SK-N-SH (cell line): ENCODE measurements around the gene ASCL2. TPM values are rescaled to one million over a fixed set of nuclear protein-coding genes. Genes with fewer than 3 reads are reported as not detected.

Experiments used
- CTCF ChIA-PET: fragments of 300-600, 350-600 bp; formaldehyde crosslinking; extraction: SDS; loops from one replicate; lab custom pipeline; 2021; lab: Yijun Ruan, JAX
- POLR2A ChIA-PET: fragments of 350-600 bp; sonication (Branson Sonifier 250); formaldehyde crosslinking; extraction: SDS; loops from one replicate; lab custom pipeline; 2020; ENCODE audit warnings: antibody characterized with exemption, inconsistent platforms; lab: Yijun Ruan, JAX
- DNase-seq: peaks from one replicate; pipeline ENCODE4 v3.0.0; 2012
- H2AFZ ChIP-seq: fragments of 200-600 bp; sonication (generic); 2 replicates; pipeline ENCODE4 v1.8.1; 2016; ENCODE audit warnings: antibody characterized with exemption, mild to moderate bottlenecking, low read depth
- H3F3A ChIP-seq: fragments of 200-600 bp; sonication (generic); replicated peaks from 2 replicates; pipeline ENCODE3; 2016; ENCODE audit warnings: antibody characterized with exemption, mild to moderate bottlenecking; ENCODE audit not compliant: insufficient read depth
- H3K27ac ChIP-seq, 2 experiments: fragments of 200-500 bp in 1 of 2; fragments of 200-600 bp in 1 of 2; sonication (Bioruptor generic) in 1 of 2; sonication (generic), shearing (Covaris generic) in 1 of 2; 2 replicates each; pipeline versions ENCODE4 v1.5.1 to v1.6.1; 2014 to 2016; ENCODE audit warnings: low read depth in 2 of 2, inconsistent platforms in 1 of 2, low read length in 1 of 2, mild to moderate bottlenecking in 1 of 2, mixed read lengths in 1 of 2
- H3K27me3 ChIP-seq: fragments of 200-600 bp; sonication (generic), shearing (Covaris generic); 2 replicates; pipeline ENCODE4 v1.6.1; 2016; ENCODE audit warnings: mixed run types; ENCODE audit not compliant: insufficient read depth
- H3K36me3 ChIP-seq, 2 experiments: fragments of 200-500 bp in 1 of 2; fragments of 200-600 bp in 1 of 2; sonication (Bioruptor generic) in 1 of 2; sonication (generic) in 1 of 2; replicated peaks in 1 of 2; 2 replicates each; pipeline versions ENCODE3 to v1.5.1; 2014 to 2016; ENCODE audit warnings: low read length in 1 of 2, mild to moderate bottlenecking in 1 of 2; ENCODE audit not compliant: insufficient read depth in 2 of 2, control insufficient read depth in 1 of 2
- H3K4me1 ChIP-seq, 2 experiments: fragments of 200-500 bp in 1 of 2; fragments of 200-600 bp in 1 of 2; sonication (Bioruptor generic) in 1 of 2; sonication (generic), shearing (Covaris generic) in 1 of 2; 2 replicates each; pipeline versions ENCODE4 v1.5.1 to v1.6.1; 2014 to 2016; ENCODE audit warnings: low read depth in 1 of 2, low read length in 1 of 2, mixed run types in 1 of 2; ENCODE audit not compliant: insufficient read depth in 2 of 2, control insufficient read depth in 1 of 2
- H3K4me2 ChIP-seq: fragments of 200-600 bp; sonication (generic), shearing (Covaris generic); 2 replicates; pipeline ENCODE4 v1.6.1; 2017; ENCODE audit warnings: mixed run types
- H3K4me3 ChIP-seq, 2 experiments: fragments of 200-500 bp in 1 of 2; fragments of 200-600 bp in 1 of 2; sonication (Bioruptor generic) in 1 of 2; sonication (generic), shearing (Covaris generic) in 1 of 2; 2 replicates each; pipeline versions ENCODE4 v1.5.1 to v1.8.1; 2014 to 2016; ENCODE audit warnings: low read depth in 2 of 2, inconsistent platforms in 1 of 2, low read length in 1 of 2, mild to moderate bottlenecking in 1 of 2, mixed read lengths in 1 of 2, moderate library complexity in 1 of 2
- H3K79me2 ChIP-seq: fragments of 200-600 bp; sonication (generic); 2 replicates; pipeline ENCODE4 v1.8.1; 2017; ENCODE audit warnings: mild to moderate bottlenecking; ENCODE audit not compliant: insufficient read depth
- H3K9ac ChIP-seq: fragments of 200-600 bp; sonication (generic); 2 replicates; pipeline ENCODE4 v1.6.1; 2017; ENCODE audit warnings: mixed run types
- H3K9me2 ChIP-seq: fragments of 200-600 bp; sonication (generic); 2 replicates; pipeline ENCODE4 v1.6.1; 2017; ENCODE audit warnings: mixed run types
- H3K9me3 ChIP-seq: fragments of 200-600 bp; sonication (generic); 2 replicates; pipeline ENCODE4 v1.6.1; 2017; ENCODE audit warnings: mixed run types, mild to moderate bottlenecking, moderate library complexity
- H4K20me1 ChIP-seq: fragments of 200-600 bp; sonication (generic); 2 replicates; pipeline ENCODE4 v1.6.1; 2017; ENCODE audit warnings: mild to moderate bottlenecking, mixed run types; ENCODE audit not compliant: insufficient read depth
- CHD2 ChIP-seq: fragments of 150-350 bp; IDR thresholded peaks from 2 replicates; pipeline ENCODE4 v1.6.1; 2018; ENCODE audit warnings: low read length; ENCODE audit not compliant: partially characterized antibody
- CTCF ChIP-seq: fragments of 200-600 bp; sonication (generic); IDR thresholded peaks from 2 replicates; pipeline ENCODE4 v1.6.1; 2017; ENCODE audit warnings: antibody characterized with exemption, mild to moderate bottlenecking, moderate library complexity
- EZH2phosphoT487 ChIP-seq: fragments of 200-600 bp; sonication (generic); IDR thresholded peaks from 2 replicates; pipeline ENCODE4 v1.6.1; 2017; ENCODE audit warnings: low read depth, mixed run types, mild to moderate bottlenecking, antibody characterized with exemption, moderate library complexity, borderline replicate concordance
- FOSL2 ChIP-seq: IDR thresholded peaks from 2 replicates; pipeline ENCODE4 v1.4.0; 2012; ENCODE audit warnings: low read depth, mild to moderate bottlenecking, moderate library complexity, borderline replicate concordance
- GABPA ChIP-seq: IDR thresholded peaks from 2 replicates; pipeline ENCODE4 v1.4.0; 2012; ENCODE audit warnings: low read depth, mild to moderate bottlenecking
- JUND ChIP-seq: IDR thresholded peaks from 2 replicates; pipeline ENCODE4 v1.4.0; 2012
- MAX ChIP-seq: IDR thresholded peaks from 2 replicates; pipeline ENCODE4 v1.4.0; 2012; ENCODE audit warnings: low read depth
- MEF2A ChIP-seq: IDR thresholded peaks from 2 replicates; pipeline ENCODE4 v1.4.0; 2012; ENCODE audit warnings: low read depth, borderline replicate concordance
- MXI1 ChIP-seq: IDR thresholded peaks from 2 replicates; pipeline ENCODE4 v1.6.1; 2012; ENCODE audit warnings: mild to moderate bottlenecking, low read depth, low read length, improper control_type of control experiment
- POLR2AphosphoS5 ChIP-seq: IDR thresholded peaks from 2 replicates; pipeline ENCODE4 v1.6.1; 2012; ENCODE audit warnings: low read depth, low read length
- RAD21 ChIP-seq: IDR thresholded peaks from 2 replicates; pipeline ENCODE4 v1.6.1; 2012; ENCODE audit warnings: mild to moderate bottlenecking, low read length
- RFX5 ChIP-seq: IDR thresholded peaks from 2 replicates; pipeline ENCODE4 v1.6.1; 2012; ENCODE audit warnings: mild to moderate bottlenecking, improper control_type of control experiment, low read length
- RXRA ChIP-seq: IDR thresholded peaks from 2 replicates; pipeline ENCODE4 v1.4.0; 2012; ENCODE audit warnings: low read depth, mild to moderate bottlenecking, borderline replicate concordance
- SMC3 ChIP-seq: IDR thresholded peaks from 2 replicates; pipeline ENCODE4 v1.6.1; 2012; ENCODE audit warnings: low read depth, low read length, improper control_type of control experiment
- TAF1 ChIP-seq: IDR thresholded peaks from 2 replicates; pipeline ENCODE4 v1.6.1; 2012; ENCODE audit warnings: low read depth, mild to moderate bottlenecking, low read length, moderate library complexity, borderline replicate concordance
- TCF12 ChIP-seq: IDR thresholded peaks from 2 replicates; pipeline ENCODE4 v1.4.0; 2012
- TEAD4 ChIP-seq: IDR thresholded peaks from 2 replicates; pipeline ENCODE4 v1.4.0; 2012; ENCODE audit warnings: mild to moderate bottlenecking, borderline replicate concordance; ENCODE audit not compliant: insufficient read depth
- ZBTB33 ChIP-seq: IDR thresholded peaks from 2 replicates; pipeline ENCODE4 v1.4.0; 2012; ENCODE audit warnings: low read depth, borderline replicate concordance
- WGBS: methylation state at CpG from one replicate; pipeline ENCODE4 v1.1.6; 2017; ENCODE audit warnings: low lambda C conversion rate; 5-methylcytosine and 5-hydroxymethylcytosine counted together
- polyA plus RNA-seq, 3 experiments: library from polyadenylated mRNA; depleted of rRNA; stranded (reverse); fragments of >200 nt; gene quantifications; 2 replicates each; pipeline ENCODE4 v1.2.3, GENCODE V29; 2012
- TF ChIP-seq, protein P1 (sequence below): IDR thresholded peaks from 2 replicates; pipeline ENCODE4 v1.6.1; 2012; ENCODE audit warnings: mild to moderate bottlenecking, low read depth, low read length, moderate library complexity
- TF ChIP-seq, protein P2 (sequence below): IDR thresholded peaks from 2 replicates; pipeline ENCODE4; 2012

ASCL2 gene
- polyA plus RNA-seq, 1 of the 3 experiments (the other 2 are of a cell fraction), result not detected

- H3K4me3 ChIP-seq, result no peak overlapping the region
- POLR2A ChIA-PET, result no interaction called here
- H3F3A ChIP-seq, result no peaks in the 10 kb centered on the region
- CTCF ChIA-PET, result interaction anchor here (0.7 to 1.1 kb wide), 3 partner anchors 10 to 310 kb away, joined by 3 to 5 read pairs (median 3); no protein-coding TSS in a partner anchor
- H3K9me2 ChIP-seq, result no peaks in the 10 kb centered on the region
- TF ChIP-seq JUND, result no peak
- TF ChIP-seq TCF12, result no peak
- TF ChIP-seq TAF1, result no peak
- no peak for TF ChIP-seq MEF2A
- TF ChIP-seq, protein P1, sequence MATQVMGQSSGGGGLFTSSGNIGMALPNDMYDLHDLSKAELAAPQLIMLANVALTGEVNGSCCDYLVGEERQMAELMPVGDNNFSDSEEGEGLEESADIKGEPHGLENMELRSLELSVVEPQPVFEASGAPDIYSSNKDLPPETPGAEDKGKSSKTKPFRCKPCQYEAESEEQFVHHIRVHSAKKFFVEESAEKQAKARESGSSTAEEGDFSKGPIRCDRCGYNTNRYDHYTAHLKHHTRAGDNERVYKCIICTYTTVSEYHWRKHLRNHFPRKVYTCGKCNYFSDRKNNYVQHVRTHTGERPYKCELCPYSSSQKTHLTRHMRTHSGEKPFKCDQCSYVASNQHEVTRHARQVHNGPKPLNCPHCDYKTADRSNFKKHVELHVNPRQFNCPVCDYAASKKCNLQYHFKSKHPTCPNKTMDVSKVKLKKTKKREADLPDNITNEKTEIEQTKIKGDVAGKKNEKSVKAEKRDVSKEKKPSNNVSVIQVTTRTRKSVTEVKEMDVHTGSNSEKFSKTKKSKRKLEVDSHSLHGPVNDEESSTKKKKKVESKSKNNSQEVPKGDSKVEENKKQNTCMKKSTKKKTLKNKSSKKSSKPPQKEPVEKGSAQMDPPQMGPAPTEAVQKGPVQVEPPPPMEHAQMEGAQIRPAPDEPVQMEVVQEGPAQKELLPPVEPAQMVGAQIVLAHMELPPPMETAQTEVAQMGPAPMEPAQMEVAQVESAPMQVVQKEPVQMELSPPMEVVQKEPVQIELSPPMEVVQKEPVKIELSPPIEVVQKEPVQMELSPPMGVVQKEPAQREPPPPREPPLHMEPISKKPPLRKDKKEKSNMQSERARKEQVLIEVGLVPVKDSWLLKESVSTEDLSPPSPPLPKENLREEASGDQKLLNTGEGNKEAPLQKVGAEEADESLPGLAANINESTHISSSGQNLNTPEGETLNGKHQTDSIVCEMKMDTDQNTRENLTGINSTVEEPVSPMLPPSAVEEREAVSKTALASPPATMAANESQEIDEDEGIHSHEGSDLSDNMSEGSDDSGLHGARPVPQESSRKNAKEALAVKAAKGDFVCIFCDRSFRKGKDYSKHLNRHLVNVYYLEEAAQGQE, result no peak
- TF ChIP-seq, protein P2, sequence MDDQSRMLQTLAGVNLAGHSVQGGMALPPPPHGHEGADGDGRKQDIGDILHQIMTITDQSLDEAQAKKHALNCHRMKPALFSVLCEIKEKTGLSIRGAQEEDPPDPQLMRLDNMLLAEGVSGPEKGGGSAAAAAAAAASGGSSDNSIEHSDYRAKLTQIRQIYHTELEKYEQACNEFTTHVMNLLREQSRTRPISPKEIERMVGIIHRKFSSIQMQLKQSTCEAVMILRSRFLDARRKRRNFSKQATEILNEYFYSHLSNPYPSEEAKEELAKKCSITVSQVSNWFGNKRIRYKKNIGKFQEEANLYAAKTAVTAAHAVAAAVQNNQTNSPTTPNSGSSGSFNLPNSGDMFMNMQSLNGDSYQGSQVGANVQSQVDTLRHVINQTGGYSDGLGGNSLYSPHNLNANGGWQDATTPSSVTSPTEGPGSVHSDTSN, result no peak
- TF ChIP-seq FOSL2, result no peak
- TF ChIP-seq RAD21, result no peak
- TF ChIP-seq EZH2phosphoT487, result no peak
- no peak for TF ChIP-seq TEAD4
- TF ChIP-seq ZBTB33, result no peak
- no peak for TF ChIP-seq CHD2
- TF ChIP-seq RFX5, result no peak
- no peak for TF ChIP-seq RXRA
- TF ChIP-seq MXI1, result no peak
- no peak for TF ChIP-seq GABPA
- TF ChIP-seq MAX, result no peak
- no peak for TF ChIP-seq POLR2AphosphoS5
- TF ChIP-seq SMC3, result no peak
- TF ChIP-seq CTCF, result no peak
- H3K27me3 ChIP-seq, result no peaks in the 10 kb centered on the region
- no peaks in the 10 kb centered on the region for H3K9me3 ChIP-seq
- no peak overlapping the region for H3K27ac ChIP-seq
- H3K9ac ChIP-seq, result no peak overlapping the region
- no peak overlapping the region for H2AFZ ChIP-seq
- H3K79me2 ChIP-seq, result no peaks in the 10 kb centered on the region
- no peak overlapping the region for H3K4me2 ChIP-seq
- DNase-seq, result no peak
- H3K36me3 ChIP-seq, result no peaks in the 10 kb centered on the region
- 0% methylated on average over 1 of the region's 1 CpG for WGBS
- H4K20me1 ChIP-seq, result no peaks in the 10 kb centered on the region
- H3K4me1 ChIP-seq, result no peaks in the 10 kb centered on the region
These were observed 49.4 kb downstream of the ASCL2 start for GRCh38 chr11:2221024-2221423.
